ENCODE measurements around the gene ARHGEF4. TPM values are rescaled to one million over a fixed set of nuclear protein-coding genes. Genes with fewer than 3 reads are reported as not detected.
"Not testable (repeated sequence)": the region's sequence is repeated elsewhere in the genome, so short reads cannot be mapped to it uniquely, and the experiment has no call there.

The ARHGEF4 gene
- total RNA-seq, 1 donor from 2014 or later = 0.10 TPM

- DNase-seq (ENCODE audit: low spot score) = no peak
Measured at GRCh38 chr2:130894326-130894942, 57.7 kb downstream of the ARHGEF4 start.

GRCh38 chr2:130896813-130897212, 60.1 kb downstream of the ARHGEF4 start:
- no peak for DNase-seq (ENCODE audit: low spot score)
- Mint-ChIP-seq H3K27me3 (ENCODE audit: insufficient read depth) (peaks cover 5% of the 10 kb centered on the region), H3K36me3 (ENCODE audit: low read depth) (no peaks in the 10 kb centered on the region), H3K27ac (no peak overlapping the region), H3K4me3 (no peak overlapping the region), H3K4me1 (ENCODE audit: low read depth) (no peaks in the 10 kb centered on the region), H3K9me3 (no peaks in the 10 kb centered on the region)
- intact Hi-C loops (cut with micrococcal nuclease) = no loop called here

More at GRCh38 chr2:130894326-130894942, 57.7 kb downstream of the ARHGEF4 start:
- no peak overlapping the region for H3K27ac Mint-ChIP-seq
- intact Hi-C loops (cut with micrococcal nuclease) = no loop called here
- H3K9me3 Mint-ChIP-seq = no peaks in the 10 kb centered on the region
- peaks cover 6% of the 10 kb centered on the region for H3K27me3 Mint-ChIP-seq (ENCODE audit: insufficient read depth)
- H3K4me3 Mint-ChIP-seq = no peak overlapping the region
- no peaks in the 10 kb centered on the region for H3K4me1 Mint-ChIP-seq (ENCODE audit: low read depth)
- H3K36me3 Mint-ChIP-seq (ENCODE audit: low read depth) = no peaks in the 10 kb centered on the region

- H3K9me3 Mint-ChIP-seq = no peaks in the 10 kb centered on the region
- H3K27ac Mint-ChIP-seq = no peak overlapping the region
- no peak overlapping the region for H3K4me3 Mint-ChIP-seq
- DNase-seq (ENCODE audit: low spot score) = no peak
- peaks cover 3% of the 10 kb centered on the region for H3K27me3 Mint-ChIP-seq (ENCODE audit: insufficient read depth)
- no peaks in the 10 kb centered on the region for H3K4me1 Mint-ChIP-seq (ENCODE audit: low read depth)
- H3K36me3 Mint-ChIP-seq (ENCODE audit: low read depth) = no peaks in the 10 kb centered on the region
- intact Hi-C loops (cut with micrococcal nuclease) = no loop called here
Measured at GRCh38 chr2:130898553-130898952, 61.8 kb downstream of the ARHGEF4 start.

- no peaks in the 10 kb centered on the region for H3K36me3 Mint-ChIP-seq (ENCODE audit: low read depth)
- no peak overlapping the region for H3K27ac Mint-ChIP-seq
- no peaks in the 10 kb centered on the region for H3K9me3 Mint-ChIP-seq
- no peak overlapping the region for H3K4me3 Mint-ChIP-seq
- no peaks in the 10 kb centered on the region for H3K4me1 Mint-ChIP-seq (ENCODE audit: low read depth)
- DNase-seq (ENCODE audit: low spot score) = no peak
- H3K27me3 Mint-ChIP-seq (ENCODE audit: insufficient read depth) = peaks cover 3% of the 10 kb centered on the region
- intact Hi-C loops (cut with micrococcal nuclease) = no loop called here
Measured at GRCh38 chr2:130899306-130899705, 62.6 kb downstream of the ARHGEF4 start.

- H3K4me3 Mint-ChIP-seq = no peak overlapping the region
- peaks cover 3% of the 10 kb centered on the region for H3K27me3 Mint-ChIP-seq (ENCODE audit: insufficient read depth)
- no peak overlapping the region for H3K27ac Mint-ChIP-seq
- H3K9me3 Mint-ChIP-seq = no peaks in the 10 kb centered on the region
- H3K36me3 Mint-ChIP-seq (ENCODE audit: low read depth) = no peaks in the 10 kb centered on the region
- intact Hi-C loops (cut with micrococcal nuclease) = no loop called here
- H3K4me1 Mint-ChIP-seq (ENCODE audit: low read depth) = no peaks in the 10 kb centered on the region
- no peak for DNase-seq (ENCODE audit: low spot score)
Measured at GRCh38 chr2:130901061-130901460, 64.3 kb downstream of the ARHGEF4 start.

- H3K9me3 Mint-ChIP-seq; H3K27ac Mint-ChIP-seq; H3K4me3 Mint-ChIP-seq; DNase-seq (ENCODE audit: low spot score); intact Hi-C loops (cut with micrococcal nuclease); H3K27me3 Mint-ChIP-seq (ENCODE audit: insufficient read depth); H3K4me1 Mint-ChIP-seq (ENCODE audit: low read depth); H3K36me3 Mint-ChIP-seq (ENCODE audit: low read depth): not testable (repeated sequence)
Measured at GRCh38 chr2:130901626-130902025, 64.9 kb downstream of the ARHGEF4 start.

- Mint-ChIP-seq H3K27ac (no peak overlapping the region), H3K36me3 (ENCODE audit: low read depth) (no peaks in the 10 kb centered on the region), H3K4me1 (ENCODE audit: low read depth) (no peaks in the 10 kb centered on the region), H3K4me3 (no peak overlapping the region), H3K9me3 (no peaks in the 10 kb centered on the region), H3K27me3 (ENCODE audit: insufficient read depth) (peaks cover 9% of the 10 kb centered on the region)
- intact Hi-C loops (cut with micrococcal nuclease) = no loop called here
- DNase-seq (ENCODE audit: low spot score) = no peak
Measured at GRCh38 chr2:130908832-130909231, 72.1 kb downstream of the ARHGEF4 start.

- Mint-ChIP-seq H3K9me3 (no peaks in the 10 kb centered on the region), H3K4me3 (no peak overlapping the region), H3K4me1 (ENCODE audit: low read depth) (no peaks in the 10 kb centered on the region), H3K27ac (no peak overlapping the region), H3K36me3 (ENCODE audit: low read depth) (no peaks in the 10 kb centered on the region), H3K27me3 (ENCODE audit: insufficient read depth) (peaks cover 19% of the 10 kb centered on the region)
- no peak for DNase-seq (ENCODE audit: low spot score)
- intact Hi-C loops (cut with micrococcal nuclease) = no loop called here
Measured at GRCh38 chr2:130910931-130911330, 74.2 kb downstream of the ARHGEF4 start.

- Mint-ChIP-seq H3K27ac (no peak overlapping the region), H3K4me1 (ENCODE audit: low read depth) (no peaks in the 10 kb centered on the region), H3K36me3 (ENCODE audit: low read depth) (no peaks in the 10 kb centered on the region), H3K4me3 (no peak overlapping the region), H3K9me3 (no peaks in the 10 kb centered on the region), H3K27me3 (ENCODE audit: insufficient read depth) (peaks cover 19% of the 10 kb centered on the region)
- intact Hi-C loops (cut with micrococcal nuclease) = no loop called here
- no peak for DNase-seq (ENCODE audit: low spot score)
Measured at GRCh38 chr2:130911482-130911881, 74.8 kb downstream of the ARHGEF4 start.

- no peaks in the 10 kb centered on the region for H3K4me1 Mint-ChIP-seq (ENCODE audit: low read depth)
- no peaks in the 10 kb centered on the region for H3K9me3 Mint-ChIP-seq
- H3K27me3 Mint-ChIP-seq (ENCODE audit: insufficient read depth) = peaks cover 21% of the 10 kb centered on the region
- no peak overlapping the region for H3K4me3 Mint-ChIP-seq
- H3K36me3 Mint-ChIP-seq (ENCODE audit: low read depth) = no peaks in the 10 kb centered on the region
- intact Hi-C loops (cut with micrococcal nuclease) = no loop called here
- DNase-seq (ENCODE audit: low spot score) = no peak
- no peak overlapping the region for H3K27ac Mint-ChIP-seq
Measured at GRCh38 chr2:130911996-130912395, 75.3 kb downstream of the ARHGEF4 start.

- Mint-ChIP-seq H3K27me3 (ENCODE audit: insufficient read depth) (peaks cover 21% of the 10 kb centered on the region), H3K9me3 (no peaks in the 10 kb centered on the region), H3K27ac (no peak overlapping the region), H3K4me1 (ENCODE audit: low read depth) (no peaks in the 10 kb centered on the region), H3K36me3 (ENCODE audit: low read depth) (no peaks in the 10 kb centered on the region), H3K4me3 (no peak overlapping the region)
- intact Hi-C loops (cut with micrococcal nuclease) = no loop called here
- DNase-seq (ENCODE audit: low spot score) = no peak
Measured at GRCh38 chr2:130912471-130912870, 75.8 kb downstream of the ARHGEF4 start.

GRCh38 chr2:130913891-130914290, 77.2 kb downstream of the ARHGEF4 start:
- peaks cover 22% of the 10 kb centered on the region for H3K27me3 Mint-ChIP-seq (ENCODE audit: insufficient read depth)
- H3K4me3 Mint-ChIP-seq = no peak overlapping the region
- no peak overlapping the region for H3K27ac Mint-ChIP-seq
- DNase-seq (ENCODE audit: low spot score) = no peak
- no peaks in the 10 kb centered on the region for H3K36me3 Mint-ChIP-seq (ENCODE audit: low read depth)
- H3K9me3 Mint-ChIP-seq = no peaks in the 10 kb centered on the region
- no peaks in the 10 kb centered on the region for H3K4me1 Mint-ChIP-seq (ENCODE audit: low read depth)
- intact Hi-C loops (cut with micrococcal nuclease) = no loop called here

- no peaks in the 10 kb centered on the region for H3K4me1 Mint-ChIP-seq (ENCODE audit: low read depth)
- intact Hi-C loops (cut with micrococcal nuclease) = no loop called here
Measured at GRCh38 chr2:130915149-130915548, 78.4 kb downstream of the ARHGEF4 start.

More at GRCh38 chr2:130915149-130915548, 78.4 kb downstream of the ARHGEF4 start:
- no peak for DNase-seq (ENCODE audit: low spot score)
- no peaks in the 10 kb centered on the region for H3K36me3 Mint-ChIP-seq (ENCODE audit: low read depth)
- H3K27me3 Mint-ChIP-seq (ENCODE audit: insufficient read depth) = peaks cover 21% of the 10 kb centered on the region
- H3K9me3 Mint-ChIP-seq = no peaks in the 10 kb centered on the region
- H3K27ac Mint-ChIP-seq = no peak overlapping the region
- no peak overlapping the region for H3K4me3 Mint-ChIP-seq
